PC-3 (cell line): ENCODE measurements around the gene PLXDC1. TPM values are rescaled to one million over a fixed set of nuclear protein-coding genes. Genes with fewer than 3 reads are reported as not detected.

ENCODE experiments used
- ATAC-seq: fragments of 200-7000 bp; cut with Tn5 transposase; 2 replicates; pipeline ENCODE4 v1.9.1; 2020; ENCODE audit warnings: mild to moderate bottlenecking, moderate library complexity
- BruUV-seq: library from RNA; stranded (reverse); fragments of 400-500 nt; replicated peaks from 2 replicates; lab custom pipeline; 2021; lab: Mats Ljungman, UMichigan
- CTCF ChIA-PET: fragments of 300-600 bp; sonication (Branson Sonifier 250); formaldehyde crosslinking; loops from one replicate; lab custom pipeline; 2022; ENCODE audit warnings: antibody characterized with exemption; lab: Charles Lee
- POLR2A ChIA-PET: fragments of 300-600 bp; sonication (Branson Sonifier 250); formaldehyde crosslinking; loops from one replicate; lab custom pipeline; 2022; ENCODE audit warnings: antibody characterized with exemption; ENCODE audit not compliant: unreplicated experiment; lab: Charles Lee
- DNase-seq: peaks from one replicate; pipeline ENCODE4 v3.0.0-alpha.2; 2015
- H2AFZ ChIP-seq: fragments of 300-600 bp; sonication (generic); 2 replicates; pipeline ENCODE4 v1.6.0; 2016; ENCODE audit warnings: antibody characterized with exemption, low read length
- H3F3A ChIP-seq: fragments of 300-600 bp; sonication (generic); one replicate; pipeline ENCODE4 v1.6.0; 2017; ENCODE audit warnings: antibody characterized with exemption, low read length, control low read depth, mild to moderate bottlenecking; ENCODE audit not compliant: unreplicated experiment
- H3K27ac ChIP-seq: fragments of 300-600 bp; sonication (generic); 2 replicates; pipeline ENCODE4 v1.5.1; 2016; ENCODE audit warnings: mild to moderate bottlenecking, low read length
- H3K27me3 ChIP-seq: fragments of 300-600 bp; sonication (generic); 2 replicates; pipeline ENCODE4 v1.6.1; 2016; ENCODE audit warnings: low read length, mixed read lengths
- H3K36me3 ChIP-seq: fragments of 300-600 bp; sonication (generic); 2 replicates; pipeline ENCODE4 v1.6.1; 2016; ENCODE audit warnings: low read depth, mixed run types, low read length, mixed read lengths
- H3K4me1 ChIP-seq: fragments of 300-600 bp; sonication (generic); 2 replicates; pipeline ENCODE4 v1.5.1; 2016; ENCODE audit warnings: low read length; ENCODE audit not compliant: insufficient read depth
- H3K4me2 ChIP-seq: fragments of 300-600 bp; sonication (generic); 2 replicates; pipeline ENCODE4 v1.6.0; 2016; ENCODE audit warnings: low read length
- H3K4me3 ChIP-seq: fragments of 300-600 bp; sonication (generic); 2 replicates; pipeline ENCODE4 v1.5.1; 2016; ENCODE audit warnings: mild to moderate bottlenecking, low read length, mixed read lengths
- H3K79me2 ChIP-seq: fragments of 300-600 bp; sonication (generic); 2 replicates; pipeline ENCODE4 v1.6.1; 2017; ENCODE audit warnings: low read length, mixed read lengths
- H3K9ac ChIP-seq: fragments of 300-600 bp; sonication (generic); 2 replicates; pipeline ENCODE4 v1.6.0; 2016; ENCODE audit warnings: mild to moderate bottlenecking, low read length
- H3K9me2 ChIP-seq: fragments of 300-600 bp; sonication (generic); replicated peaks from 2 replicates; pipeline ENCODE4 v1.6.1; 2016; ENCODE audit warnings: mixed run types, low read length, mixed read lengths
- H3K9me3 ChIP-seq: fragments of 300-600 bp; sonication (generic); 2 replicates; pipeline ENCODE4 v1.6.1; 2016; ENCODE audit warnings: low read length, mixed read lengths
- H4K20me1 ChIP-seq: fragments of 300-600 bp; sonication (generic); 2 replicates; pipeline ENCODE4 v1.6.1; 2016; ENCODE audit warnings: low read length, mixed read lengths
- CTCF ChIP-seq: fragments of 300-600 bp; sonication (generic); conservative IDR thresholded peaks from 2 replicates; pipeline ENCODE4 v1.5.1; 2017; ENCODE audit warnings: antibody characterized with exemption, low read depth, mild to moderate bottlenecking, low read length
- EZH2 ChIP-seq: fragments of 300-600 bp; sonication (generic); IDR thresholded peaks from one replicate; pipeline ENCODE4 v1.6.1; 2017; ENCODE audit warnings: antibody characterized with exemption, mild to moderate bottlenecking, low read length; ENCODE audit not compliant: unreplicated experiment
- EZH2phosphoT487 ChIP-seq: fragments of 300-600 bp; sonication (generic); IDR thresholded peaks from 2 replicates; pipeline ENCODE4 v1.6.1; 2018; ENCODE audit warnings: mild to moderate bottlenecking, antibody characterized with exemption, low read length, borderline replicate concordance
- intact Hi-C: fragments of 100-400 bp; cut with micrococcal nuclease; formaldehyde crosslinking; loops from 2 replicates; pipeline ENCODE4 v1.9.0; 2023
- total RNA-seq: library from RNA; depleted of rRNA; stranded (reverse); fragments of >200 nt; gene quantifications from 2 replicates; pipeline ENCODE4 v1.2.3, GENCODE V29; 2014

Gene PLXDC1
- total RNA-seq, 1 experiment from 2014 or later = not detected

- DNase-seq = no peak
- Histone ChIP-seq H3K9ac (no peak overlapping the region), H3K27me3 (no peaks in the 10 kb centered on the region), H3F3A (no peaks in the 10 kb centered on the region), H3K4me1 (peaks cover 8% of the 10 kb centered on the region; the same call in 1 of the 2 replicates), H2AFZ (no peak overlapping the region), H3K79me2 (peaks cover 13% of the 10 kb centered on the region), H3K36me3 (no peaks in the 10 kb centered on the region), H4K20me1 (no peaks in the 10 kb centered on the region), H3K27ac (no peak overlapping the region), H3K4me2 (no peak overlapping the region), H3K9me2 (no peaks in the 10 kb centered on the region), H3K9me3 (no peaks in the 10 kb centered on the region), H3K4me3 (no peak overlapping the region)
- TF ChIP-seq CTCF (no peak), EZH2phosphoT487 (no peak), EZH2 (no peak)
- CTCF ChIA-PET = no interaction called here
- BruUV-seq = no TSS peak
- intact Hi-C loops = no loop called here
- no peak for ATAC-seq
- POLR2A ChIA-PET = no interaction called here
Measured at GRCh38 chr17:39194089-39194984, 42.9 kb upstream of the PLXDC1 start.

- H3K4me1 ChIP-seq = peaks cover 8% of the 10 kb centered on the region; the same call in 1 of the 2 replicates
- H3K4me3 ChIP-seq = no peak overlapping the region
- H3K9me2 ChIP-seq = no peaks in the 10 kb centered on the region
- TF ChIP-seq EZH2phosphoT487 (no peak), CTCF (no peak), EZH2 (no peak)
- H3K9me3 ChIP-seq = no peaks in the 10 kb centered on the region
- no peak overlapping the region for H2AFZ ChIP-seq
- ATAC-seq (no peak), DNase-seq (no peak)
- H3K79me2 ChIP-seq = peaks cover 13% of the 10 kb centered on the region
- H3K9ac ChIP-seq = no peak overlapping the region
- intact Hi-C loops = no loop called here
- H3K36me3 ChIP-seq = no peaks in the 10 kb centered on the region
- H3K27me3 ChIP-seq = no peaks in the 10 kb centered on the region
- H3K27ac ChIP-seq = no peak overlapping the region
- ChIA-PET CTCF (no interaction called here), POLR2A (no interaction called here)
- no peak overlapping the region for H3K4me2 ChIP-seq
- no TSS peak for BruUV-seq
- no peaks in the 10 kb centered on the region for H4K20me1 ChIP-seq
- H3F3A ChIP-seq = no peaks in the 10 kb centered on the region
Measured at GRCh38 chr17:39193346-39193745, 41.9 kb upstream of the PLXDC1 start.

- Histone ChIP-seq H3K4me3 (no peak overlapping the region), H3F3A (no peaks in the 10 kb centered on the region), H3K79me2 (peaks cover 13% of the 10 kb centered on the region), H3K9ac (no peak overlapping the region), H3K9me3 (no peaks in the 10 kb centered on the region), H3K36me3 (no peaks in the 10 kb centered on the region), H3K27ac (no peak overlapping the region), H3K4me1 (peaks cover 5% of the 10 kb centered on the region; the same call in 1 of the 2 replicates), H3K4me2 (no peak overlapping the region), H3K9me2 (no peaks in the 10 kb centered on the region), H3K27me3 (no peaks in the 10 kb centered on the region), H4K20me1 (no peaks in the 10 kb centered on the region), H2AFZ (no peak overlapping the region)
- TF ChIP-seq CTCF (no peak), EZH2phosphoT487 (no peak), EZH2 (no peak)
- BruUV-seq = no TSS peak
- DNase-seq = no peak
- POLR2A ChIA-PET = no interaction called here
- intact Hi-C loops = no loop called here
- CTCF ChIA-PET = no interaction called here
- ATAC-seq = no peak
Measured at GRCh38 chr17:39192901-39193300, 41.5 kb upstream of the PLXDC1 start.
